Panc1 (cell line): Measurements from ENCODE around the gene ONECUT3. TPM values are rescaled to one million over a fixed set of nuclear protein-coding genes. Genes with fewer than 3 reads are reported as not detected.
A peak's percentile ranks its signal among the peaks of the same experiment; 100 is the strongest.

Experiments
- ATAC-seq: fragments of 200-7000 bp; cut with Tn5 transposase; 2 replicates; pipeline ENCODE4 v1.9.1; 2020; ENCODE audit warnings: mild to moderate bottlenecking, moderate library complexity
- BruUV-seq: library from RNA; stranded (reverse); fragments of 400-500 nt; replicated peaks from 2 replicates; lab custom pipeline; 2021; lab: Mats Ljungman, UMichigan
- CTCF ChIA-PET: fragments of 300-600 bp; sonication (Branson Sonifier 250); formaldehyde crosslinking; loops from one replicate; lab custom pipeline; 2022; ENCODE audit warnings: antibody characterized with exemption; lab: Charles Lee
- POLR2A ChIA-PET: fragments of 300-600 bp; sonication (Branson Sonifier 250); formaldehyde crosslinking; loops from one replicate; lab custom pipeline; 2022; ENCODE audit warnings: antibody characterized with exemption; lab: Charles Lee
- DNase-seq: peaks from one replicate; pipeline ENCODE4 v3.0.0-alpha.2; 2010; ENCODE audit warnings: low read depth, low spot score
- H3K27ac ChIP-seq: 2 replicates; pipeline ENCODE4 v1.5.1; 2011; ENCODE audit warnings: mild to moderate bottlenecking, low read length, inconsistent platforms
- H3K27me3 ChIP-seq: fragments of 200-500 bp; sonication (Bioruptor generic); 2 replicates; pipeline ENCODE4 v1.6.0; 2014; ENCODE audit warnings: low read length, inconsistent platforms; ENCODE audit not compliant: control insufficient read depth, insufficient read depth
- H3K36me3 ChIP-seq: fragments of 200-500 bp; sonication (Bioruptor generic); 2 replicates; pipeline ENCODE4 v1.5.1; 2014; ENCODE audit warnings: inconsistent platforms, mild to moderate bottlenecking, low read length, moderate library complexity; ENCODE audit not compliant: control insufficient read depth, insufficient read depth
- H3K4me1 ChIP-seq: 2 replicates; pipeline ENCODE4 v1.5.1; 2011; ENCODE audit warnings: inconsistent platforms, mild to moderate bottlenecking, low read length, moderate library complexity; ENCODE audit not compliant: control insufficient read depth, insufficient read depth
- H3K4me3 ChIP-seq, 2 experiments: 2 replicates each; pipeline ENCODE4 v1.5.1; 2011 to 2012; ENCODE audit warnings: low read depth in 2 of 2, low read length in 2 of 2, mild to moderate bottlenecking in 2 of 2, inconsistent platforms in 1 of 2, moderate library complexity in 1 of 2
- H3K9me3 ChIP-seq: fragments of 200-500 bp; sonication (Bioruptor generic); 2 replicates; pipeline ENCODE4 v1.5.1; 2014; ENCODE audit warnings: low read depth, mild to moderate bottlenecking, inconsistent platforms, low read length, moderate library complexity; ENCODE audit not compliant: control insufficient read depth, insufficient read depth
- POLR2AphosphoS5 ChIP-seq: IDR thresholded peaks from 2 replicates; pipeline ENCODE4 v1.6.1; 2012; ENCODE audit warnings: mild to moderate bottlenecking, low read depth, low read length, moderate library complexity
- SIN3A ChIP-seq: IDR thresholded peaks from 2 replicates; pipeline ENCODE4 v1.6.1; 2012; ENCODE audit warnings: low read depth, mild to moderate bottlenecking, low read length, moderate library complexity, borderline replicate concordance; ENCODE audit not compliant: insufficient read depth
- TCF7L2 ChIP-seq: IDR thresholded peaks from 2 replicates; pipeline ENCODE4 v1.6.1; 2011; ENCODE audit warnings: mild to moderate bottlenecking, low read depth, low read length, inconsistent platforms
- in situ Hi-C: cut with HindIII; loops from 2 replicates; pipeline ENCODE4 v1.10.0; 2016; ENCODE audit warnings: low sequenced_read_pairs, low pct_unique_long_range_greater_than_20kb
- intact Hi-C: fragments of 100-400 bp; cut with micrococcal nuclease; formaldehyde crosslinking; loops from one replicate; pipeline ENCODE4 v1.10.0; 2022; ENCODE audit not compliant: unreplicated experiment
- total RNA-seq: library from RNA; stranded (reverse); gene quantifications from one replicate; pipeline ENCODE4 v1.2.1, GENCODE V29; 2021; ENCODE audit not compliant: unreplicated experiment
- TF ChIP-seq, protein P1 (sequence below), 2 experiments: IDR thresholded peaks; 2 replicates each; pipeline ENCODE4 v1.6.1; 2011 to 2012; ENCODE audit warnings: low read depth in 2 of 2, control low read depth in 1 of 2, low read length in 1 of 2, mild to moderate bottlenecking in 1 of 2, moderate library complexity in 1 of 2; ENCODE audit not compliant: insufficient read depth in 1 of 2
- TF ChIP-seq, protein P2 (sequence below): fragments of 450-650 bp; IDR thresholded peaks from 2 replicates; pipeline ENCODE4 v1.5.1; 2017; ENCODE audit warnings: mild to moderate bottlenecking

ONECUT3 gene
- total RNA-seq, 1 experiment from 2014 or later = 16.5 TPM

DNA sequence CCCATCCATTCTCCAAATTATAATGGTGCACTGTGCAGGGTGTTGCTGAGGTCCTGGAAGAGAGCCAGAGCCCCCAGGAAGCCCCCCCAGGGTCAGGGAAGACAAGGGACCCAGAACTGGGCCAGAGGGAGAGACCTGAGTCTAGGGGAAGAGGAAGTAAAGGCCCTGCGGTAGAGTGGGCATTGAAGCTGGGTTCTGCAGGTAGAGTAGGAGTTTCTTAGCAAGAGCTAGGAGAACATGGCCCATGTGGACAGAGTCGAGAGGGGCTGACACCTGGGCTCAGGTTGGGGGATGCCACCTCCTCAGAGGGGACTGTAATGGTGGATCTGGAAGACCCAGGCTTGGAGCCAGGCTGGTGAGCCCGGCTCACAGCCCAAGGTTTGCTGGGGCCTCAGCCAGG lies 17.0 kb upstream of the ONECUT3 start:
- no peaks in the 10 kb centered on the region for H3K4me1 ChIP-seq
- ChIA-PET POLR2A (no interaction called here), CTCF (no interaction called here)
- H3K27ac ChIP-seq = no peak overlapping the region
- BruUV-seq = no TSS peak
- no peak overlapping the region for H3K4me3 ChIP-seq
- ATAC-seq (no peak), DNase-seq (no peak)
- H3K9me3 ChIP-seq = no peaks in the 10 kb centered on the region
- intact Hi-C loops = no loop called here
- H3K36me3 ChIP-seq = no peaks in the 10 kb centered on the region
- no peaks in the 10 kb centered on the region for H3K27me3 ChIP-seq
- TF ChIP-seq SIN3A (no peak), POLR2AphosphoS5 (no peak)
- TF ChIP-seq, protein P1, sequence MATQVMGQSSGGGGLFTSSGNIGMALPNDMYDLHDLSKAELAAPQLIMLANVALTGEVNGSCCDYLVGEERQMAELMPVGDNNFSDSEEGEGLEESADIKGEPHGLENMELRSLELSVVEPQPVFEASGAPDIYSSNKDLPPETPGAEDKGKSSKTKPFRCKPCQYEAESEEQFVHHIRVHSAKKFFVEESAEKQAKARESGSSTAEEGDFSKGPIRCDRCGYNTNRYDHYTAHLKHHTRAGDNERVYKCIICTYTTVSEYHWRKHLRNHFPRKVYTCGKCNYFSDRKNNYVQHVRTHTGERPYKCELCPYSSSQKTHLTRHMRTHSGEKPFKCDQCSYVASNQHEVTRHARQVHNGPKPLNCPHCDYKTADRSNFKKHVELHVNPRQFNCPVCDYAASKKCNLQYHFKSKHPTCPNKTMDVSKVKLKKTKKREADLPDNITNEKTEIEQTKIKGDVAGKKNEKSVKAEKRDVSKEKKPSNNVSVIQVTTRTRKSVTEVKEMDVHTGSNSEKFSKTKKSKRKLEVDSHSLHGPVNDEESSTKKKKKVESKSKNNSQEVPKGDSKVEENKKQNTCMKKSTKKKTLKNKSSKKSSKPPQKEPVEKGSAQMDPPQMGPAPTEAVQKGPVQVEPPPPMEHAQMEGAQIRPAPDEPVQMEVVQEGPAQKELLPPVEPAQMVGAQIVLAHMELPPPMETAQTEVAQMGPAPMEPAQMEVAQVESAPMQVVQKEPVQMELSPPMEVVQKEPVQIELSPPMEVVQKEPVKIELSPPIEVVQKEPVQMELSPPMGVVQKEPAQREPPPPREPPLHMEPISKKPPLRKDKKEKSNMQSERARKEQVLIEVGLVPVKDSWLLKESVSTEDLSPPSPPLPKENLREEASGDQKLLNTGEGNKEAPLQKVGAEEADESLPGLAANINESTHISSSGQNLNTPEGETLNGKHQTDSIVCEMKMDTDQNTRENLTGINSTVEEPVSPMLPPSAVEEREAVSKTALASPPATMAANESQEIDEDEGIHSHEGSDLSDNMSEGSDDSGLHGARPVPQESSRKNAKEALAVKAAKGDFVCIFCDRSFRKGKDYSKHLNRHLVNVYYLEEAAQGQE (IDR thresholded peaks at IDR 0.05; ENCODE audit: insufficient read depth in 1 of 2, low read depth in 2 of 2, low read length in 1 of 2) = no peak
- in situ Hi-C loops = no loop called here

DNA sequence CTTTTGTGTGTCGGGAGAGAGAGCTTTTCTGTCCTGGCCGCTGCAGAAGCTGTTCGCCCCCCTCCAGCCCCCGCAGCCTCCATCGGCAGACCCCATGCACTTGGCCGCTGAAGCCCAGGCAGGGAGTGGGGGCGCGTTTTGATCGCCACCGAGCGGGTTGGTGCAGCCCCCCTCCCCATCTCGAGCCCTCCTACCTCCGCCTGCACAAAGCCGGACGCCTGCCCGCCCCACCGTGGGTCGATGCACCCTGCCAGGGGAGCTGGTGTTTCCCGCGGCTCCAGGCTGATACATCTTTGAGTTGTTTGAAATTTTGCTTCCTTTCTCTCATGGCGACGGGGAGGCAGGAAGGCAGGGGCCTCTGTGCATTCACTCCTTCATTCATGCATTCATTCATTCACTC lies 16.4 kb upstream of the ONECUT3 start:
- BruUV-seq = TSS peak; percentile 56
- no peaks in the 10 kb centered on the region for H3K9me3 ChIP-seq
- no peaks in the 10 kb centered on the region for H3K4me1 ChIP-seq
- ATAC-seq = no peak
- CTCF ChIA-PET = no interaction called here
- intact Hi-C loops (no loop called here), in situ Hi-C loops (no loop called here)
- TF ChIP-seq, protein P1 (IDR thresholded peaks at IDR 0.05; ENCODE audit: insufficient read depth in 1 of 2, low read depth in 2 of 2, low read length in 1 of 2) = no peak
- TF ChIP-seq, protein P2, sequence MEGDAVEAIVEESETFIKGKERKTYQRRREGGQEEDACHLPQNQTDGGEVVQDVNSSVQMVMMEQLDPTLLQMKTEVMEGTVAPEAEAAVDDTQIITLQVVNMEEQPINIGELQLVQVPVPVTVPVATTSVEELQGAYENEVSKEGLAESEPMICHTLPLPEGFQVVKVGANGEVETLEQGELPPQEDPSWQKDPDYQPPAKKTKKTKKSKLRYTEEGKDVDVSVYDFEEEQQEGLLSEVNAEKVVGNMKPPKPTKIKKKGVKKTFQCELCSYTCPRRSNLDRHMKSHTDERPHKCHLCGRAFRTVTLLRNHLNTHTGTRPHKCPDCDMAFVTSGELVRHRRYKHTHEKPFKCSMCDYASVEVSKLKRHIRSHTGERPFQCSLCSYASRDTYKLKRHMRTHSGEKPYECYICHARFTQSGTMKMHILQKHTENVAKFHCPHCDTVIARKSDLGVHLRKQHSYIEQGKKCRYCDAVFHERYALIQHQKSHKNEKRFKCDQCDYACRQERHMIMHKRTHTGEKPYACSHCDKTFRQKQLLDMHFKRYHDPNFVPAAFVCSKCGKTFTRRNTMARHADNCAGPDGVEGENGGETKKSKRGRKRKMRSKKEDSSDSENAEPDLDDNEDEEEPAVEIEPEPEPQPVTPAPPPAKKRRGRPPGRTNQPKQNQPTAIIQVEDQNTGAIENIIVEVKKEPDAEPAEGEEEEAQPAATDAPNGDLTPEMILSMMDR = no peak
- TF ChIP-seq POLR2AphosphoS5 (no peak), SIN3A (no peak), TCF7L2 (no peak)
- H3K36me3 ChIP-seq = no peaks in the 10 kb centered on the region
- no peak for DNase-seq
- no peak overlapping the region for H3K4me3 ChIP-seq
- H3K27ac ChIP-seq = no peak overlapping the region
- no peaks in the 10 kb centered on the region for H3K27me3 ChIP-seq
- POLR2A ChIA-PET = no interaction called here
